HG03439 (cell line): Measurements from ENCODE around the gene GLT8D1.
"Not testable (repeated sequence)": the region's sequence is repeated elsewhere in the genome, so short reads cannot be mapped to it uniquely, and the experiment has no call there.

ENCODE experiments used
- ATAC-seq: cut with Tn5 transposase; IDR thresholded peaks from one replicate; pipeline ENCODE4 v1.9.1; 2021; ENCODE audit warnings: mild to moderate bottlenecking, moderate library complexity; ENCODE audit not compliant: unreplicated experiment

Gene GLT8D1

GRCh38 chr3:52681596-52681995, 24.0 kb downstream of the GLT8D1 start:
- no peak for ATAC-seq

GRCh38 chr3:52679811-52680210, 25.8 kb downstream of the GLT8D1 start:
- no peak for ATAC-seq

- no peak for ATAC-seq
Observed at GRCh38 chr3:52679199-52679538, 26.4 kb downstream of the GLT8D1 start.

GRCh38 chr3:52678265-52679198, 27.1 kb downstream of the GLT8D1 start:
- ATAC-seq = no peak

GRCh38 chr3:52676201-52676600, 29.4 kb downstream of the GLT8D1 start:
- not testable (repeated sequence) for ATAC-seq

- no peak for ATAC-seq
Observed at GRCh38 chr3:52671676-52672075, 33.9 kb downstream of the GLT8D1 start.

GRCh38 chr3:52670621-52671521, 34.7 kb downstream of the GLT8D1 start:
- peak; percentile 73 for ATAC-seq

GRCh38 chr3:52663098-52663497, 42.5 kb downstream of the GLT8D1 start:
- no peak for ATAC-seq

- no peak for ATAC-seq
Observed at GRCh38 chr3:52660046-52660445, 45.5 kb downstream of the GLT8D1 start.

- no peak for ATAC-seq
Observed at GRCh38 chr3:52655895-52656294, 49.7 kb downstream of the GLT8D1 start.

- no peak for ATAC-seq
Observed at GRCh38 chr3:52651592-52651991, 54.0 kb downstream of the GLT8D1 start.

GRCh38 chr3:52650439-52650838, 55.2 kb downstream of the GLT8D1 start:
- ATAC-seq = no peak

- no peak for ATAC-seq
Observed at GRCh38 chr3:52649461-52650210, 56.0 kb downstream of the GLT8D1 start.

GRCh38 chr3:52645549-52645948, 60.0 kb downstream of the GLT8D1 start:
- no peak for ATAC-seq
